ENCODE data around the gene JAZF1. TPM values are rescaled to one million over a fixed set of nuclear protein-coding genes. Genes with fewer than 3 reads are reported as not detected.

Gene JAZF1
- total and polyA plus RNA-seq, 8 donors = 0.58 to 16.7 (median 7.2) TPM

GRCh38 chr7:27866828-27867672 lies 313.5 kb downstream of the JAZF1 start:
- intact Hi-C loops (cut with DNase I; ENCODE audit: low total_unique reads) = no loop called here
- no peak for DNase-seq
- Histone ChIP-seq H3K27me3 (no peaks in the 10 kb centered on the region), H3K9me3 (no peaks in the 10 kb centered on the region), H3K27ac (no peak overlapping the region), H3K4me3 (no peak overlapping the region), H3K4me1 (peaks cover 0 to 4% (median 0%) of the 10 kb centered on the region in 4 donors), H3K36me3 (peaks cover 0 to 7% (median 2%) of the 10 kb centered on the region in 4 donors)
- TF ChIP-seq CTCF (IDR thresholded peaks at IDR 0.05) (no peak), POLR2AphosphoS5 (IDR thresholded peaks at IDR 0.05) (no peak), POLR2A (IDR thresholded peaks at IDR 0.05) (no peak), EP300 (IDR thresholded peaks at IDR 0.05) (no peak)
- 88 to 94% (median 93%) methylated on average over 17 of the region's 17 CpGs for WGBS, 5 donors

- Histone ChIP-seq H3K9me3 (no peaks in the 10 kb centered on the region), H3K27ac (no peak overlapping the region), H3K27me3 (no peaks in the 10 kb centered on the region), H3K36me3 (peaks cover 0 to 7% (median 2%) of the 10 kb centered on the region in 4 donors), H3K4me3 (no peak overlapping the region), H3K4me1 (no peaks in the 10 kb centered on the region)
- intact Hi-C loops (cut with DNase I; ENCODE audit: low total_unique reads) = no loop called here
- DNase-seq = no peak
- TF ChIP-seq CTCF (IDR thresholded peaks at IDR 0.05) (no peak), EP300 (IDR thresholded peaks at IDR 0.05) (no peak), POLR2A (IDR thresholded peaks at IDR 0.05) (no peak), POLR2AphosphoS5 (IDR thresholded peaks at IDR 0.05) (no peak)
- WGBS, 5 donors = 45 to 60% (median 47%) methylated on average over 2 of the region's 2 CpGs
Measured at GRCh38 chr7:27866256-27866655, 314.3 kb downstream of the JAZF1 start.

GRCh38 chr7:27863880-27864279 lies 316.7 kb downstream of the JAZF1 start:
- Histone ChIP-seq H3K27ac (no peak overlapping the region), H3K4me3 (no peak overlapping the region), H3K27me3 (no peaks in the 10 kb centered on the region), H3K36me3 (peaks cover 0 to 7% (median 2%) of the 10 kb centered on the region in 4 donors), H3K9me3 (no peaks in the 10 kb centered on the region), H3K4me1 (no peaks in the 10 kb centered on the region)
- intact Hi-C loops (cut with DNase I; ENCODE audit: low total_unique reads) = no loop called here
- TF ChIP-seq POLR2A (IDR thresholded peaks at IDR 0.05) (no peak), CTCF (IDR thresholded peaks at IDR 0.05) (no peak)
- 91 to 98% (median 96%) methylated on average over 11 of the region's 11 CpGs for WGBS, 5 donors
- DNase-seq = no peak

GRCh38 chr7:27861747-27862146 lies 318.8 kb downstream of the JAZF1 start:
- Histone ChIP-seq H3K9me3 (peaks cover 0 to 8% (median 0%) of the 10 kb centered on the region in 4 donors), H3K27me3 (no peaks in the 10 kb centered on the region), H3K27ac (no peak overlapping the region), H3K4me1 (no peaks in the 10 kb centered on the region), H3K36me3 (peaks cover 0 to 7% (median 2%) of the 10 kb centered on the region in 4 donors), H3K4me3 (no peak overlapping the region)
- WGBS, 5 donors = 85 to 94% (median 93%) methylated on average over 3 of the region's 3 CpGs
- no peak for DNase-seq
- intact Hi-C loops (cut with DNase I; ENCODE audit: low total_unique reads) = no loop called here
- TF ChIP-seq POLR2AphosphoS5 (IDR thresholded peaks at IDR 0.05) (no peak), POLR2A (IDR thresholded peaks at IDR 0.05) (no peak), EP300 (IDR thresholded peaks at IDR 0.05) (no peak), CTCF (IDR thresholded peaks at IDR 0.05) (no peak)
